WI38 (cell line): ENCODE measurements around the gene HVCN1.

ENCODE experiments used
- H3K4me3 ChIP-seq: 2 replicates; pipeline ENCODE4 v1.5.1; 2011; ENCODE audit warnings: low read depth, mild to moderate bottlenecking, control low read depth, low read length
- TF ChIP-seq, protein P1 (sequence below): IDR thresholded peaks from 2 replicates; pipeline ENCODE4 v1.5.1; 2012; ENCODE audit warnings: low read depth, mild to moderate bottlenecking, control low read depth, low read length

The HVCN1 gene

DNA sequence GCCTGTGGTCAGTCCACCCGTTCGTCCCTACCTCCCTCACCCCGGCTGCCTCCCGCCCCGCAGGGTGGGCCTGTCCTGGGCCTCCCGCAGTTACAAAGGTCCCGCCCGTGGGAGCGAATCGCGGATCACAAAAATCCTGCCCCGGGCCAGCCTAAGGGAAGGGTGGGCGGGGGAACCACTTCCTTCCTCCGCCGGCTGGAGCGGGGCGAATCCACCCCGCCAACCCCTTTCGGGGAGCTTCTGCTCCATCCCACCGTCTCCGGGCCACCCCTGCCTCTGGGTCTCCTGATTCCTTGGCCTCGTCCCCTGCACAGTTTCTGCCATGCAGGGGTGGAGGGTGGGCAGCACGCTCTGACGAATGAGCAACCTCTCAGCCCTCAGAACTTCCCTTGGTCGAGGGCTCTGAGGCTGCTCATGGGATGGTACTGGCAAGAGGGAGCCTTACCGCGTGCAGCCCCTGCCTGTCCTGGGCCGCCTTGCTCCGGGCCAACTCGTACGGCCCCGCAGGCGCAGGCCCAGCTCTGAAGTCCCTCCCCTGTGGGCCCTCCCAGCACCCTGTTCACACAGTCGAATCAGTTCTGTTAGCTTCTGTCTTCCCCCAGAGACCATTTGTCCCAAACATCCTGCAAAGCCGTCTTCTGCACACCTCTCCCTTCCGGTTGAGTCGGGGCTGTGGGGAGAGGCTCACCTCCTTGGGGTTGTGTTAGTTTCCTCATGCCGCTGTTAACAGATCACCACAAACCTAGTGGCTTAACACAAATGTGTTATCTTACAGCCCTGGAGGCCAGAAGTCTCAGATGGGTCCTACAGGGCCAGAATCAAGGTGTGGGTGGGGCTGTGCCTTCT, 589 bp upstream of the HVCN1 start:
- TF ChIP-seq, protein P1, sequence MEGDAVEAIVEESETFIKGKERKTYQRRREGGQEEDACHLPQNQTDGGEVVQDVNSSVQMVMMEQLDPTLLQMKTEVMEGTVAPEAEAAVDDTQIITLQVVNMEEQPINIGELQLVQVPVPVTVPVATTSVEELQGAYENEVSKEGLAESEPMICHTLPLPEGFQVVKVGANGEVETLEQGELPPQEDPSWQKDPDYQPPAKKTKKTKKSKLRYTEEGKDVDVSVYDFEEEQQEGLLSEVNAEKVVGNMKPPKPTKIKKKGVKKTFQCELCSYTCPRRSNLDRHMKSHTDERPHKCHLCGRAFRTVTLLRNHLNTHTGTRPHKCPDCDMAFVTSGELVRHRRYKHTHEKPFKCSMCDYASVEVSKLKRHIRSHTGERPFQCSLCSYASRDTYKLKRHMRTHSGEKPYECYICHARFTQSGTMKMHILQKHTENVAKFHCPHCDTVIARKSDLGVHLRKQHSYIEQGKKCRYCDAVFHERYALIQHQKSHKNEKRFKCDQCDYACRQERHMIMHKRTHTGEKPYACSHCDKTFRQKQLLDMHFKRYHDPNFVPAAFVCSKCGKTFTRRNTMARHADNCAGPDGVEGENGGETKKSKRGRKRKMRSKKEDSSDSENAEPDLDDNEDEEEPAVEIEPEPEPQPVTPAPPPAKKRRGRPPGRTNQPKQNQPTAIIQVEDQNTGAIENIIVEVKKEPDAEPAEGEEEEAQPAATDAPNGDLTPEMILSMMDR = no peak
- H3K4me3 ChIP-seq = peak overlapping the region; percentile 55

DNA sequence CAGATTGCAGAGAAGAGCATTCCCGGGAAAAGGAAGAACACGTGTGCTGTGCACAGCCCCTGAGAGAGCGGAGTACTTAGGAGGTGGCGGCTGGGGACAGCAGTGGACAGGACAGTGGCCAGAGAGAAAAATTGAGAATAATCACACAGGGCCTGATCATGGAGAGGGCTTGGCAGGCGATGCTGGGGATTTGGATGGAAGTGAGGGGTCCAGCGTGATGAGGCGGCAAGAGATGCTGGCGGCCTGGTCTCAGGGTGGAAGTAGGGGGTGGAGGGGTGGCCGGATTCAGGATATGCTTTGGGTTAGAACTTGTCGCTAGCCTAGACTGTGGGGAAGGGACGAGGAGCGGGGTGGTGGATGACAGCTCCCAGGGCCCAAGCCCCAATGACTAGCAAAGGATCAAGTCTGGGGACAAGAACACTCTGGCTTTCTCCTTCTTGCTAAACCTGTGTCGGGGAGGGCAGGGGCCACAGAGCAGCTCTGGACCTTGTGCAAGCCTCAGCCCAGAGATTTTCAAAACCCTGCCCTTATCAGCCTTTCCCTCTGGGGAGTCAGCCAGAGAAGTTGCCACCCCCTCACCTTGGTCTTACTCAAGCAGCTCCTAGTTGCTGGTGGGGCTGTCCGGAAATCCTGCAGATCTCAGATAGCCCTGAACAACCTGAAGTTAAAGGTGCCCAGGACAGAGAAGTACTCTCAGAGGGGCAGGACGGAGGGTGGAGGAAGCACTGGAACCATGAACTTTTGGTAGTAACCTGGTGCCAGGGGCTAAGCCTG, 1.3 kb downstream of the HVCN1 start:
- TF ChIP-seq, protein P1 = no peak
- no peak overlapping the region for H3K4me3 ChIP-seq

DNA sequence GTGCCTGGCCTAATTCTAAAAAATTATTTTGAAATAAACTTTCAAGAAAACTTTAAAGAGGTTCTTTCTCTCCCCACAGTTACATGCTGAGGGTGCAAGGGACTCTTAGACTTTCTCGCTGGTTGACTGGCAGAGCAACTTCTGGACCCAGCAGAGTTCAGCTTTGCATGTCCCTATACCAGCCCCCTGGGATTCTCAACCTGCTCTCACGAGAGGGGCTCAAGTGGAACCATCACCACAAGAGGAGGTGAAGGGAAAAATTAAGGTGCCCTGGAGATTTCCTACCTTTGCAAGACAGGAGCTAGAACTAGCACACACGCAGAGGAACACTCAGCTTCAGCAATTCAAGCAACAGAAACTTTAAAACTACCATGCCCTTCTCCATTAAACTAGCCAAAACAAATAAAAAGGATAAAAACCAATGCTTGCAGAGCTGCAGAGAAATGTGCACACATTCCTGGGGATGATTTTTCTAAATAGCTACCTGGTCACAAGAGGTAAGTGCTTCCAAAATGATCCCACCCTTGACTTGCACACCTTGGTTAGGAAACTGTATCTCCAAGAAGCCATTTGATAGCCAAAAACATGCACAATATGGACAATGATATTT, 2.5 kb downstream of the HVCN1 start:
- H3K4me3 ChIP-seq = no peak overlapping the region

DNA sequence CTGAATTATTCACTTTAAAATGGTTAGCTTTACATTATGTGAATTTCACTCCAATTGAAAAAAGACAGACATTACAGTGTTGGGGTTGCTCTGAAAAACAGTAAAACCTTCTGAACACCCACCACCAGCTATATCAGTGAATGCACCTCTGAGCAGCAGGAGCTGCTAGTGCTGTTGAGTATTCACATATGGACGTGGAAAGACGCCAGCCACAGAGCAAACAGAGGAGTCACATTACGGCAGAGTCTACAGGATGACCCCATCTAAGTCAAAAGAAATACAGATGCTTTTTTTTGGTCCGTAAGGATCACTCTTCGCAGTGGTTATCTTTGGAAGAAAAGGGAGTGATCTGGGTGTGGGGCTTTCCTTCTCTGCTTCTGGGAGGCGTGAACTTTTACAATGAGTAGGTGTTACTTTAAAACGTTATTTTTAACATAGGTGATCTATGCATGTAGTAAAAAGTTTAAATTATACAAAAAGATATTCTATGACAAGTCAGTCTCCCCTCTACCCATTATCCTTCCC, 4.5 kb downstream of the HVCN1 start:
- no peak overlapping the region for H3K4me3 ChIP-seq
- TF ChIP-seq, protein P1 = no peak

More for the DNA sequence above, 2.5 kb downstream of the HVCN1 start:
- TF ChIP-seq, protein P1 = no peak

DNA sequence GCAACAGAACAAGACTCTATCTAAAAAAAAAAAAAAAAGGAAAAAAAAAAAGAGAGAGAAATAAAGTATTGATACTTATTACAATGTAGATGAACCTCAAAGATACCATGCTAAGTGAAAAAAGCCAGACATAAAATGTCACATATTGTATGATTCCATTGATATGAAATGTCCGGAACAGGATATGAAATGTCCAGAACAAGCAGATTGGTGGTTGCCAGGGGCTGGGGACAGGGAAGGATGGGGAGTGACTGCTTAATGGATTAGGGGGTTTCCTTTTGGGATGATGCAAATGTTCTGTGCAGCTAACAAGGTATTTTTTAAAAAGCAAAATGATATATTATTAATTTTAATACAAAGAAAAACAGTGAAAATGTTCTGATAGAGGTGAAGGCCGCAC, 5.0 kb downstream of the HVCN1 start:
- TF ChIP-seq, protein P1 = no peak
- no peak overlapping the region for H3K4me3 ChIP-seq

DNA sequence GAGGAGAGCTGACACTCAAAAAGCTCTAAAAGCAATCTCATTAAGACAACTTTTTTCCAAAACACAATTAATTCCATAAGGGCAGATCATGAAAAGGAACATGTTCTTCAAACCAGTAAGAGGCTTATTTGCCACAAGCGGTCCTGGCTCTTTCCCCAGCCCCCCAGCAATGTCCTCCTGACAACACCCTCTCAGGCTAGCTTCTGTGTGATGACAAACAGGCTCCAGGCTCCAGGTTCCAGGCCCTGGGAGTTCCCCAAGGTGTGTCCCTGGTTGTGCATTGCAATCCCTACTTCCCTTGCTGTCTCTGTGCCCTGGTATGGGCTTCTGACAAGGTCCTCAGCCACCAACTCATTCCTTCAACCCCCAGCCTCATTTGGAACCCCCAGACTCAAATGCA, 8.9 kb downstream of the HVCN1 start:
- TF ChIP-seq, protein P1 = no peak
- no peak overlapping the region for H3K4me3 ChIP-seq
